HG03571 (cell line): ENCODE results near the gene SHQ1.
"Not testable (repeated sequence)": the region's sequence is repeated elsewhere in the genome, so short reads cannot be mapped to it uniquely, and the experiment has no call there.

Source experiments
- ATAC-seq: cut with Tn5 transposase; IDR thresholded peaks from one replicate; pipeline ENCODE4 v1.9.1; 2021; ENCODE audit not compliant: unreplicated experiment

Gene SHQ1

DNA sequence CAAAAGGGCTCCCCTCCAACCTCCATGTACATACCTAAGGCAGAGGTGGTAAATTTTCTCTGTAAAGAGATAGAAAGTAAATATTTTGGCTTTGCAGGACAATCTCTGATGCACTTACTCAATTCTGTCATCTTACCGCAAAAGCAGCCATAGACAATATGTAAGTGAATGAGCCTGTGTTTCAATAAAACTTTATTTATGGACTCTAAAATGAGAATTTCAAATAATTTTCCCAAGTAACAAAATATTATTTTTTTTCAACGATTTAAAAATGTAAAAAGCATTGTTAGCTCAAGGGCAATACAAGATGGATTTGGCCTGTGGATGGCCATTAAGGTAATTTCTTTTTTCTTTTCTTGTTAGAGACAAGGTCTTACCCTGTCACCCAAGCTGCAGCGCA lies 44.7 kb downstream of the SHQ1 start:
- ATAC-seq: no peak

DNA sequence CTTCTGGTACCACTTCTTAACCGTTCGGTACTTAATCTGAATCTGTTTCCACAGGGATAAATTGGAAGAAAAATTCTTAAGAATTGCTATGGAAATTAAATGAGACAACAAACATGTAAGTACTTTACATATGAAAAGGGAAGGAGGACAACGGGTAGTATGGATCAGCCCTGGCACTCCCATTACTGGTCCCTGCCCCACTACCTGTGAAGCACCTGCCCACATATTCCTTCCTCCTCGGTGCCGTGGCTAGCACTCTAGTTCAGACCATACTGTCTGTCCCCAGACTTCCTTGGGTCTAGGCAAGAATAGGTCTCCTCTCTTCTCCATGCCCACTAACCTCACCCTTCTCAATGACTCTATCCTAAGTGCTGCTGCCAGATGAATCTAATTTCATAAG lies 46.2 kb downstream of the SHQ1 start:
- ATAC-seq: no peak

DNA sequence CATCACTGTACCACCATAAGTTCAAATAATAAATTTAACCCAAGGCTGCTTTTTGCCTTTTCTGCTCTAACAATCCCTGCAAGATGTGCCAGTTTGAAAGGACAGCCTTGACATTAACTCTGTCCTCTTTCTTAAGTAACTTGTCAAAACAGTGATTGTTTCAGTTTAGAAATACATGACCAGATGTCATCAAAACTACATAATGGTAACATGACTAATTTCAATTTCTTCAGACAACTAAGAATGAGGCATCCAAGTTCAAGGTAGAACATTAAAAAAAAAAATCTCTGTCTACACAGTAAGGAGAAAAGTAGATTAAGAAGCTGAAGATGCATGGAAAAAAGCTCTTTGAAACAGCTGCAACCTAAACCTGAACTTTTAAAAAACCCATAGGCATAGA lies 47.4 kb downstream of the SHQ1 start:
- ATAC-seq: no peak

DNA sequence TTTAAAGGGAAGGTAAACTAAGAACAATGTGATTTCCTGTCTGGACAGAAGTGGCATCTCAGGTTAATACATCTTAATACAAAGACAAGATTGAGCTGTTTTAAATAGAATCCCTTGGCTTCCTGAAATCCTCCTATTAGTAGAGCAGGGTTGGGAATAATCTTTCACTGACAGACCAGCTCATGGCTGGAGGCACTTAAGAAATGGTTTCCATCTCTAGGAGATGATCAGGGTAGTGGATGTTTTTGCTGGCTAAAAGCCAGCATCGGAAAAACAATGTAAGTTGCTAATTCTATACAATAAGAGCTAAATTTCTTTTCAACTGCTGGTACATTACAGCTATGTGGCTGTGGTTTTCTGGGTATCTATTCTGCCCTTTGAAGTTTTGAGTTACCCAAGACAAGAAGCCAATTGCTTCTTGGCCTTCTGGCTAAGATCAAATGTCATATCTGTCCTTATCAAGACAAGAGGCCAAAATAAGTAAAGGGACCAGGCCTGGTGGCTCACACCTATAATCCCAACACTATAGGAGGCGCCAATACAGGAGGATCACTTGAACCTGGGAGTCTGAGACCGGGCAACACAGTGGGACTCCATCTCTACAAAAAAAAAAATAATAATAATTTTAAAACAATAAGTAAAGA lies 49.6 kb downstream of the SHQ1 start:
- ATAC-seq: no peak

DNA sequence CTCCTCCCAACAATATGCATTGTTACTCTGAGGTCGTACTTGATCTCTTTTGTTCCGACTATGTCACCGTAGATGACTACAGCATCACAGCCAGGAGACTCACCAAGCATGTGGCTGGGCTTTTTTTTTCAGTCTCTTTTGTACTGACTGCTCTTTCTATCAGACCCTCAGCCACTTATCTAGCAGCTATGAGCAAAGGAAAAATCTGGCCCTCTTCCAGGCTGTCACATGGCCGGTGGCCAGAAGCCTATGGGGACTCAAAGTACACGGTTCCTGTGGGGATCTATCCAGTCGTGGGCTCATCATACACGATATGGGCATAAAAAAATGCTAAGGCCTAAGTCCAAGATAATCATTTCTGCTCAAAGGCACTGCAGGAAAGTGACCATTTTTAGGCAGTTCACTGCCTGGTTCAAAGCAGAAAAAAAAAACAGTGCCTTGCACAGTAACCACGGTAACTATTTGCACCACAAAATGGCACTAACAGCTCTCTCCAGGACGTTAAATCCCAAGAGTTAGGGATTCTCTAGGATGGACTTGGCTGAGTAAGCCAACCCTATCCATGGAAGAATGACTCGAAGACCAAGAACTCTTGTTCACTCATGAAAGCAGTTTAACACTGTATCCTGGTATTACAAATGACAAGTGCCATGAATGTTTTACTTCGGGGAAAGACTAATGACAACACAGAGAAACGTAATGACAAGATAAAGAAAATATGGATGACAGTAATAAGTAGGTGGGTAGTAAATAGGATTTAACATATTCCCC lies 50.3 kb downstream of the SHQ1 start:
- no peak for ATAC-seq

DNA sequence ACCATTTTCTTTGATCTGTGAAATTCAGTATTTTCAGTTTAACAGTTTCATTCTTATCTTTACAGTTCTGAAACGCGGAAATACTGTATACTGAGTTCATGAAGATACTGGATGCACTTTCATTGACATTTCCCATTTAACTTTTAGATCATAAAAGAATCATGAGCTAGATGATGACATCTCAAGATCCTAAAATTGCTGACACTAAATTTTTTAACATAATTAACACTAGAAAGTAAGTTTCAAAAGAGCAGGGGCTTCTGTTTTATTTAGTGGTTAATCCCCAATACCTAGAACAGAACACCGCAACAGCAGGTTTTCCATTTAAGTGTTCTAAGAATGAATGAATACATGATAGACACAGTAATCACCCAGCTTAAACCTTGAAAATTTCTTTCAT lies 54.2 kb downstream of the SHQ1 start:
- no peak for ATAC-seq

DNA sequence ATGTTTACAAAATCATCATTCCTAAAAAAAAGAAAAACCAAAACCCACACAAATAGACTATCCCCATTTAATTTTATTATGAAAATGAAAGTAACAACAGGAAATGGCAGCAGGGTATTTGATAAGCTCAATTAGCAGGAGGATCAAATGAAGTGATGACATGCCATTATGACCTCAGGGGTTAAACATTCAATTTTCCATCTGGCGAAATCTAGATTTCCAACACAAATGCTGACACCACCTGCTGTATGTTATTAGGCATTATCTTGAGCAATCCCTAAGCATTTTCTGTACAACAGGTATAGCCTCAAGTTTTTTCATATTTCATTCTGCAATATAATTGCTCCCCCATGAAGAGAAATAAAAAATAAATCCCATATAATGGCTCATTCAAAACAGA lies 57.1 kb downstream of the SHQ1 start:
- no peak for ATAC-seq

DNA sequence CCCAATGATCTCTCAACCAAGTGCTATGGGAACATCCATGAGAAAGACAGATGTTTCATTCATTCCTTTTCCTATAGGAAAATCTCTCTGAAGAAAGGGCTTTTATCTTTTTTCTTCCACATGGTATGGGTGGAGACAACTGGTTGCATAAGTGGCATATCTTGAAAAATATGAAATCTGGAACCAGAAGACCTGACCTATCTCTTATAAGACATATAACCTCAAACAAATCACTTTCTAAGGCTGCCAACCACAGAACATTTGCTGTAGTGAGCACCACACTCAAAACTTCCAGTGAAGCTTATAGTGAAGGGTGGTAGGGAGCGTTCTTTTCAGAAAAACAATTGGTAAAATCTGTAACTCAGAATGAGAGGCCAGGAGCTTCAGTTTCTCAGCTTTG lies 58.5 kb downstream of the SHQ1 start:
- ATAC-seq: no peak

DNA sequence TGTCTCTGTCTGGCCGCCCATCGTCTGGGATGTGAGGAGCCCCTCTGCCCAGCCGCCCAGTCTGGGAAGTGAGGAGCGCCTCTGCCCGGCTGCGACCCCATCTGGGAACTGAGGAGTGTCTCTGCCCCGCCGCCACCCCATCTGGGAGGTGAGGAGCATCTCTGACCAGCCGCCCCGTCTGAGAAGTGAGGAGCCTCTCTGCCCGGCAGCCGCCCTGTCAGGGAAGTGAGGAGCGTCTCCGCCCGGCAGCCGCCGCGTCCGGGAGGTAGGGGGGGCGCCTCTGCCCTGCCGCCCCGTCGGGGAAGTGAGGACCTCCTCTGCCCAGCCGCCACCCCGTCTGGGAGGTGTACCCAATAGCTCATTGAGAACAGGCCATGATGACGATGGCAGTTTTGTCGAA lies 60.0 kb downstream of the SHQ1 start:
- ATAC-seq: not testable (repeated sequence)

- no peak for ATAC-seq
These were observed 61.6 kb downstream of the SHQ1 start for GRCh38 chr3:72786668-72787067.

GRCh38 chr3:72784226-72784625 lies 64.0 kb downstream of the SHQ1 start:
- no peak for ATAC-seq

DNA sequence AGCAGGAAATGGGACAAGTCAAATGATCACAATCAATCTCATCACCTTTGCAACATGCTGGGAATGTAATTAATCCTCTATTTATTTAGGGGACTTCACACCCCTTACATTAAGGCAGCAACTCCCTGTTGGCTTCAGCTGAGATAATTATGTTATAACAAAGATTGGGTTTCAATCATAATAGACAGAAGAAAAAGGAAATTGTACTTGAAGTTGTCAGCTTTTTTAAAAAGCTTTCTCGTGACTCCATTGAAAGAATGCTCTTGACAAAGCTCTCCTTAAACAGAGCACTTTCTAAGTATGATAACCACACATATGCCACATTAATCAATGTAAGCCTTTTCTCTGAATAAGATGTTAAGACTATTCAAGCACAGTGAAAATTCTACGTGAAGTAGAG lies 65.7 kb downstream of the SHQ1 start:
- no peak for ATAC-seq

DNA sequence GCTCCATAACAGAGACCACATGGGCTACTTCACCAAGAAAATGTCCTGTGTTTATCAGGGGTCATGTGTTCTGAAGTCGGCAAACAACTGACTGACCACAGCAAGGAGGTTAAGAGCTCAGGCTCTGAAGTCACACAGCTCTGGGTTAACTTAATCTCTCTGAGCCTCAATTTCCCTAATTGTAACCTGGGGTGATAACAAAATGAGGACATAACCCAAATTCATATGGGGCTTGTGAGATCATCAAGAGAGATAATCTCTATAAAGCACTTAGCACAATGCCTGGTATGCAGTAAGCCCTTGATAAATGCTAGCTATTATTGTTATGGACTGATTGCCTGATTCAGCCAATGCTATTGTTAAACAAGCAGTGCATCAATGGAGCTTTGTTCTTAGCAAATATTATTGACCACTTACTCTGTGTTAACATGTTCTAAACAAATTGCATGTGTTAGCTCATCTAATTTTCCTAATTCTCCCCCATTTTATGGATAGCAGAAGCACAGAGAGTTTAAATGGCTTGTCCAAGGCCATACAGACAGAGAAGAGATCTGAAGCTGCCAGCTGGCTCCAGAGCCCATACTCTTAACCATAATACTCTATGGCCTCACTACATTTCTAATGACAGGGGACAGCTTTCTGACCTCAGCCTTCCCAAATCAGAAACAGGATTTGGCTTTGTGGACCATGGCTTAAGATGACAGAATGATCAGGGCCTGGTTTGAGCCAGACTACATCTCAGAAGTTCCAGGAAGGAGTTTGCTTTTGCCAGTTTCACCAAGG lies 78.3 kb downstream of the SHQ1 start:
- ATAC-seq: no peak

GRCh38 chr3:72768936-72769335 lies 79.3 kb downstream of the SHQ1 start:
- ATAC-seq: no peak

DNA sequence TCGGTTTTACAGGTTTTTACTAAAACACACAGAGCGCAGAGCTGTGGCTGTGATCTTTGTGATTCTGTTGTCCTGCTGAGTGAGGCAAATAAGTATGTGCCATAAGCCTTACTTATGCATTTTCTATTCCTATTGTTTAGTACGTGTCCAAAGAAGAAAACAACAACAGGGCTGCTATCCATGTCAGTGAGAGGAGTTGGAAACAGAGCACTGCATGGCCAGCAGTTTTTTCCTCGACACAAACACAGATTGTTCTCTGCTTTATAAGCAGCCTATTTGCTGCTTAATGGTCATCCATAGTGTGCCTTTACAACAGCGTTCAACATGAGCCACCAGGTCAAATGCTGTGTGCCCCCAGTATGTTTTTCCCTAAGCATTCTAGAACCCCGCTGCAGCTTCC lies 79.8 kb downstream of the SHQ1 start:
- no peak for ATAC-seq

- no peak for ATAC-seq
These were observed 80.2 kb downstream of the SHQ1 start for GRCh38 chr3:72768006-72768441.

DNA sequence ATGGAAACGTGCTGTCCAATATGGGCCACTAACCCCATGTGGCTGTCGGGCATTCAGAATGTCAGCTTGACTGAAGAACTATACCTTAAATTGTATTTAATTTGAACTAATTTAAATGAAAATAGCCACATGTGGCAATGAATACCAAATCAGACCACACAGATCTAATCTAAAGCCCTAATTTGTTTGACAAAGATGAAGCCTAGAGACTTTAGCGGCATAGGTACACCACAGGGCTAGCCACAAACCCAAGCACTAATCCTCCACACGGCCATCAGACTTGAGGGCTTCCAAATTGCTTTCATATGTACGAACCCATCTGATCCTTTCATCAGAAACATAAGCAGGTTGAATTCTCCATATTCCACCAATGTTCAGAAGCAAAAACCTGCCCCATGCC lies 81.4 kb downstream of the SHQ1 start:
- no peak for ATAC-seq

DNA sequence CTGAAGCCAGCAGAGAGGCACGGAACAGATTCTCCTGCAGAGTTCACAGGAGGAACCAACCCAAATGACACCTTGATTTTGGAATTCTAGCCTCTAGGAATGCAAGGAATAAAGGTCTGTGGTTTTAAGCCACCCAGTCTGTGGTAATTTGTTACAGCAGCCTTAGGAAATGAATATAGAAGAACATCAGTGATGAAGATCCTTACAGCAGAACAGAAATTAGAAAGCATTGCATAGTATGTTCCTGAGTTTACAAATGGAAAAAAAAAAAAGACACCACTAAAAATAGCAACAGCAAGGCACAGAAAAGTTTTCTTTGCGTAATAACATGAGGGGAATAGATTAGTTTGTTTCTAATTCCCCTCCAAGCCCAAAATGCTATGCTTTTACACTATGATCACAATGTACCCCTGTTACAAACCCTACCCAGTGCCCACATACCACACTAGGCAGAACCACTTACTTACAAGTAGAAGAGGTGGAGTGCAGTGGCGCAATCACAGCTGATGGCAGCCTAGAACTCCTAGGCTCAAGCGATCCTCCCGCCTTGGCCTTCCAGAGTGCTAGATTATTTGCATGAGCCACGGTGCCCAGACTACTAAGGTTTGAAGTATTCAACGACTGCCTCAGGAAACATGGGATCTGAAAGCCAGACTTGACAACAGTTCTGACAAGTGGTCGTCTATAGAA lies 84.3 kb downstream of the SHQ1 start:
- ATAC-seq: no peak

DNA sequence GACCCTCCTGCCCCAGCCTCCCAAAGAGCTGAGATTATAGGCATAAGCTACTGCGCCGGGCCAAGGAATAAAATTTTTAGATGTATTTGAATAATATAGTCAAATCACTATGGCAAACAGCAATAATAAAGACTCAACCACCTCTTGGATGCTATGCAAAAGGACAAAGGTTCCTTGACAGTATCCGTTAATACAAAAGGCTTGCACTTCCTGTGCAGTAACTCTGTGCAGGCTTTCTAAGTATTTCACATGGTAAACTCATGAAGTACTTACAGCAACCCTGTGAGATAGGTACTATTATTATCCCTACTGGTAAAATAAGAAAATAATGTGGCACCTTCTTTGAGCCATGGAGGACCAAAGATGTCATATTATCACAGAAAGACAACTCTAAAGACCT lies 86.8 kb downstream of the SHQ1 start:
- ATAC-seq: no peak

DNA sequence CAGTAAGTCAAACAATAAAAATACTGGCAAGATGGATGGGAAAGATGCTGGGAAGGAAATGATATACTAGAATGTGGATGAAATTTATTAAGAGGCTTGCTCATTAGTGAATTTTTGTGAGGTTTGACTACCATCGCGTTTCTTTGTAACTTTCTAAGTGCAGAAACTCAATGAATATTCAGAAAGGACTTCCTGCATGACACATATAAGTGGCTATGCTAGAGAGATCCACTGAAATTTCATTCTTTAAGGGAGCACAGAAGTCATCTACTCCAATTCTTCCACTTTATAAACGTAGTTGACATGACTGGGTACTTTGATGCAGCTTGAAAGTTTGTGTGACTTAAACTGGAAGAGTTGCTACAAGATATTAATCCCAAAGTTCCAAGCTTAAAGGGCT lies 88.0 kb downstream of the SHQ1 start:
- ATAC-seq: no peak

DNA sequence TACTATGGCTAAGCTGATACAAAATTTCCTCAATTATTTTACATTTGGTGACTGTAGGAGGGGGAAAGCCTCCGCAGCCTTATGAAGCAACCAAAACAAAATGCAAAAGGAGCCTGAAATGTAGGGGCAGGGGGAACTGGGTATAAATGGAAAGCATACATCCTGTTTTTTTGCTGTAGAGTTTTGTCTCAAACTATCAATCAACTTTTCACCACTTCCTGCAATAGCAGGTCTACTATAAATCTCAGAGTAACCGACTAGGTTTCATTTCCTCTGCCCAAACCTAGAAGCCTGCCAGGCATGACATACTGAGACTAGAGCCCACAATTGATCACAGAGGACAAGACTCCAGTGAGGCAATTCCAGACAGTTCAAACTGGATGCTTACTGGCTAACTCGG lies 91.3 kb downstream of the SHQ1 start:
- peak; percentile 100 for ATAC-seq
